Measurements from ENCODE around the gene HERC2. TPM values are rescaled to one million over a fixed set of nuclear protein-coding genes. Genes with fewer than 3 reads are reported as not detected.

Gene HERC2
- total RNA-seq, 1 experiment from 2014 or later = 69.2 TPM

DNA sequence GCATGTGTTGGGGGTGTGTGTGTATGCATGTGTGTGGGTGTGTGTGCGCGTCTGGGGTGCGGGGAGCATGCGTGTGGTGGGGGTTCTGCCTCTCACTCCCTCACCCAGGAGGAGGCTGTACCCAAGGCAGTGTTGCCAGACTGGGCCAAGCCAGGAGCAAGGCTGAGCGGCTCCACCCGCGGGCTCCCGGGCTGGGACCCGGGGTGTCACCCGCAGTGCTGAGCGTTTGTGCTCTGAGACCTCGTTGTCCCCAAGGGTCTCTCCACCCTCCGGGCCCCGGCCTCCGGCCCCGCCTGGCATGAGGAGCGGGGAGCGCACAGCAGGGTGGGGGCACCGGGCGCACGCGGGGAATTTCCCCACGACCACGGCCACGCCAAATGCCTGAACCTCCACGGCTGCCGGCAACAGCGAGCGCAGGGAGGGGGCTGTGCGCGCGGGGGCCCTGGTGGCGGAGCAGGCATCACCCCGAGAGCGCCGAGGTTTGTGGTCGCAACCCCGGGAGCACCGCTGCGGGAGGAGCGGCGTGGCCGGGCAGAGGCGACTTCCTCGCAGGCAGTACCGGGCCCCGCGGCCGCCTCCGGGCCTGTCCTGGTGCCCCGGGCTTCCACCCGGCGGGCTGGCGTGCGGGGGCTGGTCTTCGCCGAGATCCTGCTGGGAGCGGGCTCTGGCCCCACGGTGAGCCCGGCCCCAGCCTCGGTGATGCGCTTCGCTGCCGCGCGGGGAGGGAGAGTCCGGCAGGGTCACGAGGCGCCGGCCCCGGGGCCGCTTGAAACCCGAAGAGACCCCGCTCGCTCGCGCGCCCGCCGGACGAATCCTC lies 215.5 kb downstream of the HERC2 start:
- H2BK120ac ChIP-seq (ENCODE audit: low read depth, low read length, poor library complexity, severe bottlenecking) = no peak overlapping the region
- no peak overlapping the region for H3K56ac ChIP-seq (ENCODE audit: insufficient read length, low read depth, low read length)
- no peaks in the 10 kb centered on the region for H3K9me3 ChIP-seq (ENCODE audit: control insufficient read depth, low read depth, low read length)
- H4K8ac ChIP-seq (replicated peaks; ENCODE audit: insufficient read length, low read depth, low read length) = no peak overlapping the region
- Mint-ChIP-seq H3K4me1 (peaks cover 11 to 21% of the 10 kb centered on the region in 2 experiments), H3K4me3 (peak overlapping the region; percentile 48 to 75), H3K27me3 (ENCODE audit: low read depth) (peaks cover 62% of the 10 kb centered on the region), H3K27ac (no peak overlapping the region), H3K36me3 (ENCODE audit: insufficient read depth in 1 of 3, low read depth in 3 of 3) (peaks cover 3 to 8% (median 4%) of the 10 kb centered on the region in 3 experiments), H3K9me3 (peaks cover 0 to 5% of the 10 kb centered on the region in 2 experiments; a peak in 4 of 5 replicates)
- H2BK12ac ChIP-seq (ENCODE audit: insufficient read length, low read depth, low read length) = no peak overlapping the region
- no peak overlapping the region for H3K27ac ChIP-seq (ENCODE audit: insufficient read length, low read depth, low read length)
- H3K9ac ChIP-seq (ENCODE audit: extremely low read depth, insufficient read length, low read length) = no peak overlapping the region
- no peak overlapping the region for H3K23ac ChIP-seq (ENCODE audit: insufficient read length, low read depth, low read length)
- no peak overlapping the region for H3K18ac ChIP-seq (ENCODE audit: insufficient read length, low read depth, low read length)
- H4K5ac ChIP-seq (ENCODE audit: insufficient read length, low read depth, low read length) = no peak overlapping the region
- H3K4ac ChIP-seq (ENCODE audit: low read depth, low read length) = no peak overlapping the region
- H3K27me3 ChIP-seq (ENCODE audit: insufficient read depth, low read length) = peaks cover 21% of the 10 kb centered on the region; the same call in 1 of the 2 replicates
- H3K79me1 ChIP-seq (ENCODE audit: insufficient read depth, low read depth, low read length, poor library complexity, severe bottlenecking) = no peaks in the 10 kb centered on the region
- H3K79me2 ChIP-seq (ENCODE audit: insufficient read depth, low read length) = no peaks in the 10 kb centered on the region
- peak; percentile 34 for DNase-seq
- H2BK15ac ChIP-seq (ENCODE audit: low read depth, low read length) = no peak overlapping the region
- H3K4me1 ChIP-seq (ENCODE audit: insufficient read depth, low read length) = no peaks in the 10 kb centered on the region
- TF ChIP-seq CTCF (conservative IDR thresholded peaks at IDR 0.05) = no peak
- no peak overlapping the region for H2AK5ac ChIP-seq (ENCODE audit: insufficient read length, low read length)
- H3K4me2 ChIP-seq (ENCODE audit: insufficient read depth, insufficient read length, low read length) = peak overlapping the region; percentile 77
- no CpG with 5 or more reads among the region's 81 CpGs for WGBS (ENCODE audit: extremely low coverage, insufficient read length, low lambda C conversion rate)
- H3K14ac ChIP-seq (ENCODE audit: insufficient read depth, low read length) = no peak overlapping the region; the same call in 1 of the 2 replicates
- H3T11ph ChIP-seq (ENCODE audit: low read length) = no peak overlapping the region
- H4K91ac ChIP-seq (ENCODE audit: insufficient read length, low read depth, low read length) = no peak overlapping the region
- no peak overlapping the region for H2AFZ ChIP-seq (ENCODE audit: low read length)
- H2BK5ac ChIP-seq (ENCODE audit: insufficient read length, low read length) = no peak overlapping the region
- peaks cover 8% of the 10 kb centered on the region for H3K23me2 ChIP-seq (ENCODE audit: insufficient read length, low read depth, low read length, poor library complexity, severe bottlenecking)
- H2BK20ac ChIP-seq (ENCODE audit: low read depth, low read length, poor library complexity, severe bottlenecking) = no peak overlapping the region
- no peaks in the 10 kb centered on the region for H4K20me1 ChIP-seq (ENCODE audit: control insufficient read depth, insufficient read depth, insufficient read length)

All from H9 (cell line).